HEK293 (cell line): ENCODE measurements around the gene IRX6.

Source experiments
- CTCF ChIA-PET: fragments of 350-600 bp; formaldehyde crosslinking; extraction: SDS; loops from one replicate; lab custom pipeline; 2021; ENCODE audit warnings: antibody characterized with exemption; lab: Yijun Ruan, JAX
- POLR2A ChIA-PET: fragments of 300-600 bp; formaldehyde crosslinking; extraction: SDS; loops from one replicate; lab custom pipeline; 2020; ENCODE audit warnings: antibody characterized with exemption, inconsistent platforms; lab: Yijun Ruan, JAX
- H3K27ac ChIP-seq: fragments of 200-500 bp; sonication (Bioruptor generic); 2 replicates; pipeline ENCODE4 v1.5.1; 2014; ENCODE audit warnings: low read depth, low read length, control low read depth, inconsistent platforms; ENCODE audit errors: extremely low read depth
- H3K36me3 ChIP-seq, 2 experiments: fragments of 200-500 bp in 1 of 2; sonication (Bioruptor generic) in 1 of 2; 1 replicate in 1 of 2; 2 replicates in 1 of 2; pipeline ENCODE4 v1.5.1; 2014 to 2017; ENCODE audit warnings: inconsistent platforms in 2 of 2, low read length in 2 of 2; ENCODE audit not compliant: control insufficient read depth in 2 of 2, insufficient read depth in 1 of 2
- H3K4me1 ChIP-seq: fragments of 200-500 bp; sonication (Bioruptor generic); 2 replicates; pipeline ENCODE4 v1.5.1; 2014; ENCODE audit warnings: mild to moderate bottlenecking, low read length, inconsistent platforms; ENCODE audit not compliant: control insufficient read depth, insufficient read depth
- H3K4me3 ChIP-seq: 2 replicates; pipeline ENCODE4 v1.5.1; 2011; ENCODE audit warnings: low read depth, mild to moderate bottlenecking, control low read depth, low read length, moderate library complexity
- H3K9me3 ChIP-seq: fragments of 200-500 bp; sonication (Bioruptor generic); 2 replicates; pipeline ENCODE4 v1.5.1; 2014; ENCODE audit warnings: low read depth, low read length, inconsistent platforms; ENCODE audit not compliant: control insufficient read depth, insufficient read depth
- FEZF1 ChIP-seq: fragments of 450-650 bp; formaldehyde crosslinking; IDR thresholded peaks from 2 replicates; pipeline ENCODE4 v1.5.1; 2016; ENCODE audit warnings: missing biosample characterization, missing genetic modification characterization
- OSR2 ChIP-seq: fragments of 450-650 bp; formaldehyde crosslinking; IDR thresholded peaks from 2 replicates; pipeline ENCODE4 v1.5.1; 2016; ENCODE audit warnings: missing biosample characterization, missing genetic modification characterization
- YY2 ChIP-seq: fragments of 450-650 bp; formaldehyde crosslinking; IDR thresholded peaks from 2 replicates; pipeline ENCODE4 v1.5.1; 2016; ENCODE audit warnings: missing biosample characterization, missing genetic modification characterization
- ZBTB21 ChIP-seq: fragments of 450-650 bp; formaldehyde crosslinking; IDR thresholded peaks from 2 replicates; pipeline ENCODE4 v1.5.1; 2017; ENCODE audit warnings: missing biosample characterization, missing genetic modification characterization
- ZBTB48 ChIP-seq: fragments of 450-650 bp; formaldehyde crosslinking; IDR thresholded peaks from 2 replicates; pipeline ENCODE4 v1.5.1; 2016; ENCODE audit warnings: missing biosample characterization, missing genetic modification characterization
- ZEB2 ChIP-seq: fragments of 450-650 bp; formaldehyde crosslinking; IDR thresholded peaks from 2 replicates; pipeline ENCODE4 v1.5.1; 2016; ENCODE audit warnings: missing biosample characterization, missing genetic modification characterization
- ZIC2 ChIP-seq: fragments of 450-650 bp; formaldehyde crosslinking; IDR thresholded peaks from 2 replicates; pipeline ENCODE4 v1.5.1; 2016; ENCODE audit warnings: missing biosample characterization, missing genetic modification characterization
- ZNF211 ChIP-seq: fragments of 450-650 bp; formaldehyde crosslinking; IDR thresholded peaks from 2 replicates; pipeline ENCODE4 v1.5.1; 2016; ENCODE audit warnings: low read depth, missing biosample characterization, missing genetic modification characterization
- ZNF221 ChIP-seq: fragments of 450-650 bp; formaldehyde crosslinking; IDR thresholded peaks from 2 replicates; pipeline ENCODE4 v1.5.1; 2017; ENCODE audit warnings: missing biosample characterization, missing genetic modification characterization, borderline replicate concordance
- ZNF266 ChIP-seq: fragments of 450-650 bp; formaldehyde crosslinking; IDR thresholded peaks from 2 replicates; pipeline ENCODE4 v1.5.1; 2016; ENCODE audit warnings: missing biosample characterization, missing genetic modification characterization, low read depth
- ZNF311 ChIP-seq: fragments of 450-650 bp; formaldehyde crosslinking; IDR thresholded peaks from 2 replicates; pipeline ENCODE4 v1.5.1; 2017; ENCODE audit warnings: missing biosample characterization, missing genetic modification characterization, borderline replicate concordance
- ZNF423 ChIP-seq: fragments of 450-650 bp; formaldehyde crosslinking; IDR thresholded peaks from 2 replicates; pipeline ENCODE4 v1.5.1; 2016; ENCODE audit warnings: missing biosample characterization, missing genetic modification characterization
- ZNF544 ChIP-seq: fragments of 450-650 bp; formaldehyde crosslinking; IDR thresholded peaks from 2 replicates; pipeline ENCODE4 v1.5.0; 2017; ENCODE audit warnings: missing biosample characterization, missing genetic modification characterization
- ZNF571 ChIP-seq: fragments of 450-650 bp; formaldehyde crosslinking; IDR thresholded peaks from 2 replicates; pipeline ENCODE4 v1.5.0; 2017; ENCODE audit warnings: missing biosample characterization, missing genetic modification characterization
- ZNF621 ChIP-seq: fragments of 450-650 bp; formaldehyde crosslinking; IDR thresholded peaks from 2 replicates; pipeline ENCODE4 v1.5.1; 2017; ENCODE audit warnings: missing biosample characterization, missing genetic modification characterization
- ZNF623 ChIP-seq: fragments of 450-650 bp; formaldehyde crosslinking; IDR thresholded peaks from 2 replicates; pipeline ENCODE4 v1.5.1; 2016; ENCODE audit warnings: missing biosample characterization, missing genetic modification characterization
- ZXDB ChIP-seq: fragments of 450-650 bp; formaldehyde crosslinking; IDR thresholded peaks from 2 replicates; pipeline ENCODE4 v1.5.1; 2016; ENCODE audit warnings: missing biosample characterization, missing genetic modification characterization
- TF ChIP-seq, protein P1 (sequence below): sonication (generic); formaldehyde crosslinking; IDR thresholded peaks from 2 replicates; pipeline ENCODE4 v1.8.1; 2022; ENCODE audit warnings: mild to moderate bottlenecking, moderate library complexity, missing genetic modification reagents
- TF ChIP-seq, protein P2 (sequence below): fragments of 450-650 bp; formaldehyde crosslinking; IDR thresholded peaks from 2 replicates; pipeline ENCODE4 v1.5.1; 2016; ENCODE audit warnings: missing biosample characterization, missing genetic modification characterization
- TF ChIP-seq, protein P3 (sequence below): fragments of 450-650 bp; formaldehyde crosslinking; IDR thresholded peaks from 2 replicates; pipeline ENCODE4 v1.5.1; 2016; ENCODE audit warnings: missing biosample characterization, missing genetic modification characterization
- TF ChIP-seq, protein P4 (sequence below): fragments of 450-650 bp; formaldehyde crosslinking; IDR thresholded peaks from 2 replicates; pipeline ENCODE4 v1.5.1; 2016; ENCODE audit warnings: missing biosample characterization, missing genetic modification characterization
- TF ChIP-seq, protein P5 (sequence below): fragments of 450-650 bp; formaldehyde crosslinking; IDR thresholded peaks from 2 replicates; pipeline ENCODE4 v1.5.1; 2017; ENCODE audit warnings: missing biosample characterization, missing genetic modification characterization

Gene IRX6

DNA sequence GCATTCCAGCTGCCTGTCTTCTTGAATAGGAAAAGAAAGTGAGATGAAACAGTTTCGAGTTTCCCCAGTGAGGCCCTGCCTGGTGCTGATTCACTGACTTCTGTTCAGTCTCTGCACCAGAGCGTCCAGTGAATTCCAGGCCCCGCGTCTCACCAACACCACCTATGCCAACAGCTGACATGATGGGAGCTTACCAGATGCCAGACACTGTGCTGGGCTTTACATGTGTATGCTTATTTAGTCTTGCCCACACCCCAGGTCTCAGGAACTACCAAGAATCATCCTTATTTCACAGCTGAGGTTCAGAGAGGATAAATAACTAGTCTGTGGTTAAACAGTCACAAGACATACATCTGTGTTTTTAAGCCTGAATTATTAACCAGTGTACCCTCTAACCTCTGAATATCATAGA is 29.1 kb upstream of the IRX6 start:
- H3K27ac ChIP-seq: no peak overlapping the region

DNA sequence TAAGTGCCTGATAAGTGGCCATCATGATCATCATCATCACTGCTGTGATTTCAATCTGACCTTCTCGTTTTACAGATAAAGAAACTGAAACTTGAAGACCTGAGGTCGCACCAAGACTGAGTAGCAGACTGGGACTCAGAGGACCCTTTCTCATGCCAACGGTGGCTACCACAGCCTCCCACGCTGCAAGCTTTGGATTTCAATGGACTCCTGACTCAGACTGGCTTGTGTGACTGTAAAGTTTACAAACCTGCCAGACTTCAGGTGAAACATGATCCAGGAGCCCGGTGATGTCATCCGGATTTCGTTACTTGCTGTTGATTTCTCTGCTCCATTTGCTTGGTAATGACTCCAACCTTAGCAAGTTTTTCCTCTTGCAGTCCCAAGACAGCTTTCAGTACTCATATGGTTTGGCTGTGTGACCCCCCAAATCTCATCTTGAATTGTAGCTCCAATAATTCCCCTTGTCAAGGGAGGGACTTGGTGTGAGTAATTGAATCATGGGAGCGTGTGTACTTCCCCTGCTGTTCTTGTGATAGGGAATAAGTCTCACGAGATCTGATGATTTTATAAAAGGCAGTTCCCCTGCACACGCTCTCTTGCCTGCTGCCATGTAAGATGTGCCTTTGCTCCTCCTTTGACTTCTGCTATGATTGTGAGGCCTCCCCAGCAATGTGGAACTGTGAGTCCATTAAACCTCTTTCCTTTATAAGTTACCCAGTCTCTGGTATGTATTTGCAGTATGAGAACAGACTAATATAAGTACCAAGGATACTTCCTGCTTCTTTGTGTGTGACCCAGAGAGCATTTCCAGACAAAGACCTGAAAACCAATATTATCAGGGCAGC is 26.7 kb upstream of the IRX6 start:
- no peak overlapping the region for H3K27ac ChIP-seq
- H3K4me1 ChIP-seq: 0 out of 2 replicates have a peak, but pooled peaks cover 3% of the 10 kb centered on the region
- no peaks in the 10 kb centered on the region for H3K9me3 ChIP-seq
- ChIA-PET POLR2A (interaction anchor here (0.8 kb wide), 1 partner anchor 33 kb away, joined by 3 read pairs; no protein-coding TSS in a partner anchor), CTCF (interaction anchor here (0.6 kb wide), 1 partner anchor 64 kb away, joined by 3 read pairs; no protein-coding TSS in a partner anchor)
- H3K4me3 ChIP-seq: no peak overlapping the region
- H3K36me3 ChIP-seq: no peaks in the 10 kb centered on the region
- TF ChIP-seq, protein P1, sequence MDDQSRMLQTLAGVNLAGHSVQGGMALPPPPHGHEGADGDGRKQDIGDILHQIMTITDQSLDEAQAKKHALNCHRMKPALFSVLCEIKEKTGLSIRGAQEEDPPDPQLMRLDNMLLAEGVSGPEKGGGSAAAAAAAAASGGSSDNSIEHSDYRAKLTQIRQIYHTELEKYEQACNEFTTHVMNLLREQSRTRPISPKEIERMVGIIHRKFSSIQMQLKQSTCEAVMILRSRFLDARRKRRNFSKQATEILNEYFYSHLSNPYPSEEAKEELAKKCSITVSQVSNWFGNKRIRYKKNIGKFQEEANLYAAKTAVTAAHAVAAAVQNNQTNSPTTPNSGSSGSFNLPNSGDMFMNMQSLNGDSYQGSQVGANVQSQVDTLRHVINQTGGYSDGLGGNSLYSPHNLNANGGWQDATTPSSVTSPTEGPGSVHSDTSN (CRISPR knock-in tag): no peak
- TF ChIP-seq ZNF266 (tag by site-specific recombination): no peak
- TF ChIP-seq, protein P2, sequence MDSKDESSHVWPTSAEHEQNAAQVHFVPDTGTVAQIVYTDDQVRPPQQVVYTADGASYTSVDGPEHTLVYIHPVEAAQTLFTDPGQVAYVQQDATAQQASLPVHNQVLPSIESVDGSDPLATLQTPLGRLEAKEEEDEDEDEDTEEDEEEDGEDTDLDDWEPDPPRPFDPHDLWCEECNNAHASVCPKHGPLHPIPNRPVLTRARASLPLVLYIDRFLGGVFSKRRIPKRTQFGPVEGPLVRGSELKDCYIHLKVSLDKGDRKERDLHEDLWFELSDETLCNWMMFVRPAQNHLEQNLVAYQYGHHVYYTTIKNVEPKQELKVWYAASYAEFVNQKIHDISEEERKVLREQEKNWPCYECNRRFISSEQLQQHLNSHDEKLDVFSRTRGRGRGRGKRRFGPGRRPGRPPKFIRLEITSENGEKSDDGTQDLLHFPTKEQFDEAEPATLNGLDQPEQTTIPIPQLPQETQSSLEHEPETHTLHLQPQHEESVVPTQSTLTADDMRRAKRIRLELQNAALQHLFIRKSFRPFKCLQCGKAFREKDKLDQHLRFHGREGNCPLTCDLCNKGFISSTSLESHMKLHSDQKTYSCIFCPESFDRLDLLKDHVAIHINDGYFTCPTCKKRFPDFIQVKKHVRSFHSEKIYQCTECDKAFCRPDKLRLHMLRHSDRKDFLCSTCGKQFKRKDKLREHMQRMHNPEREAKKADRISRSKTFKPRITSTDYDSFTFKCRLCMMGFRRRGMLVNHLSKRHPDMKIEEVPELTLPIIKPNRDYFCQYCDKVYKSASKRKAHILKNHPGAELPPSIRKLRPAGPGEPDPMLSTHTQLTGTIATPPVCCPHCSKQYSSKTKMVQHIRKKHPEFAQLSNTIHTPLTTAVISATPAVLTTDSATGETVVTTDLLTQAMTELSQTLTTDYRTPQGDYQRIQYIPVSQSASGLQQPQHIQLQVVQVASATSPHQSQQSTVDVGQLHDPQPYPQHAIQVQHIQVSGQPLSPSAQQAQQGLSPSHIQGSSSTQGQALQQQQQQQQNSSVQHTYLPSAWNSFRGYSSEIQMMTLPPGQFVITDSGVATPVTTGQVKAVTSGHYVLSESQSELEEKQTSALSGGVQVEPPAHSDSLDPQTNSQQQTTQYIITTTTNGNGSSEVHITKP (tag by site-specific recombination): peak; percentile 66
- peak; percentile 53; the same call in 1 of the 2 replicates for TF ChIP-seq OSR2 (tag by site-specific recombination)
- TF ChIP-seq ZNF423 (tag by site-specific recombination): no peak
- TF ChIP-seq ZBTB48 (tag by site-specific recombination): peak; percentile 41; the same call in 1 of the 2 replicates
- TF ChIP-seq ZEB2 (tag by site-specific recombination): 0 out of 2 replicates have a peak, but pooled peaks have one; percentile 20
- TF ChIP-seq, protein P3, sequence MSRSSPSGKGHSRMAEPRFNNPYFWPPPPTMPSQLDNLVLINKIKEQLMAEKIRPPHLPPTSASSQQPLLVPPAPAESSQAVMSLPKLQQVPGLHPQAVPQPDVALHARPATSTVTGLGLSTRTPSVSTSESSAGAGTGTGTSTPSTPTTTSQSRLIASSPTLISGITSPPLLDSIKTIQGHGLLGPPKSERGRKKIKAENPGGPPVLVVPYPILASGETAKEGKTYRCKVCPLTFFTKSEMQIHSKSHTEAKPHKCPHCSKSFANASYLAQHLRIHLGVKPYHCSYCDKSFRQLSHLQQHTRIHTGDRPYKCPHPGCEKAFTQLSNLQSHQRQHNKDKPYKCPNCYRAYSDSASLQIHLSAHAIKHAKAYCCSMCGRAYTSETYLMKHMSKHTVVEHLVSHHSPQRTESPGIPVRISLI (tag by site-specific recombination): no peak
- TF ChIP-seq YY2 (tag by site-specific recombination): no peak
- no peak for TF ChIP-seq ZNF544 (tag by site-specific recombination)
- peak; percentile 62 for TF ChIP-seq ZBTB21
- TF ChIP-seq ZNF211 (tag by site-specific recombination): no peak
- TF ChIP-seq ZNF621: no peak
- TF ChIP-seq ZXDB (tag by site-specific recombination): peak; percentile 44; the same call in 1 of the 2 replicates
- TF ChIP-seq ZIC2 (tag by site-specific recombination): no peak
- TF ChIP-seq FEZF1: peak; percentile 34; the same call in 1 of the 2 replicates
- no peak for TF ChIP-seq ZNF623 (tag by site-specific recombination)
- no peak for TF ChIP-seq ZNF311 (tag by site-specific recombination)
- no peak for TF ChIP-seq ZNF221
- TF ChIP-seq, protein P4, sequence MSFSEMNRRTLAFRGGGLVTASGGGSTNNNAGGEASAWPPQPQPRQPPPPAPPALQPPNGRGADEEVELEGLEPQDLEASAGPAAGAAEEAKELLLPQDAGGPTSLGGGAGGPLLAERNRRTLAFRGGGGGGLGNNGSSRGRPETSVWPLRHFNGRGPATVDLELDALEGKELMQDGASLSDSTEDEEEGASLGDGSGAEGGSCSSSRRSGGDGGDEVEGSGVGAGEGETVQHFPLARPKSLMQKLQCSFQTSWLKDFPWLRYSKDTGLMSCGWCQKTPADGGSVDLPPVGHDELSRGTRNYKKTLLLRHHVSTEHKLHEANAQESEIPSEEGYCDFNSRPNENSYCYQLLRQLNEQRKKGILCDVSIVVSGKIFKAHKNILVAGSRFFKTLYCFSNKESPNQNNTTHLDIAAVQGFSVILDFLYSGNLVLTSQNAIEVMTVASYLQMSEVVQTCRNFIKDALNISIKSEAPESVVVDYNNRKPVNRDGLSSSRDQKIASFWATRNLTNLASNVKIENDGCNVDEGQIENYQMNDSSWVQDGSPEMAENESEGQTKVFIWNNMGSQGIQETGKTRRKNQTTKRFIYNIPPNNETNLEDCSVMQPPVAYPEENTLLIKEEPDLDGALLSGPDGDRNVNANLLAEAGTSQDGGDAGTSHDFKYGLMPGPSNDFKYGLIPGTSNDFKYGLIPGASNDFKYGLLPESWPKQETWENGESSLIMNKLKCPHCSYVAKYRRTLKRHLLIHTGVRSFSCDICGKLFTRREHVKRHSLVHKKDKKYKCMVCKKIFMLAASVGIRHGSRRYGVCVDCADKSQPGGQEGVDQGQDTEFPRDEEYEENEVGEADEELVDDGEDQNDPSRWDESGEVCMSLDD (tag by site-specific recombination): no peak

More for the DNA sequence above, 29.1 kb upstream of the IRX6 start:
- CTCF ChIA-PET: interaction anchor here (0.5 to 1.3 kb wide), 4 partner anchors 37 to 916 kb away, joined by 3 to 4 read pairs (median 4); no protein-coding TSS in a partner anchor
- Histone ChIP-seq H3K36me3 (no peaks in the 10 kb centered on the region), H3K9me3 (no peaks in the 10 kb centered on the region)
- no peak for TF ChIP-seq ZNF571 (tag by site-specific recombination)
- TF ChIP-seq, protein P5, sequence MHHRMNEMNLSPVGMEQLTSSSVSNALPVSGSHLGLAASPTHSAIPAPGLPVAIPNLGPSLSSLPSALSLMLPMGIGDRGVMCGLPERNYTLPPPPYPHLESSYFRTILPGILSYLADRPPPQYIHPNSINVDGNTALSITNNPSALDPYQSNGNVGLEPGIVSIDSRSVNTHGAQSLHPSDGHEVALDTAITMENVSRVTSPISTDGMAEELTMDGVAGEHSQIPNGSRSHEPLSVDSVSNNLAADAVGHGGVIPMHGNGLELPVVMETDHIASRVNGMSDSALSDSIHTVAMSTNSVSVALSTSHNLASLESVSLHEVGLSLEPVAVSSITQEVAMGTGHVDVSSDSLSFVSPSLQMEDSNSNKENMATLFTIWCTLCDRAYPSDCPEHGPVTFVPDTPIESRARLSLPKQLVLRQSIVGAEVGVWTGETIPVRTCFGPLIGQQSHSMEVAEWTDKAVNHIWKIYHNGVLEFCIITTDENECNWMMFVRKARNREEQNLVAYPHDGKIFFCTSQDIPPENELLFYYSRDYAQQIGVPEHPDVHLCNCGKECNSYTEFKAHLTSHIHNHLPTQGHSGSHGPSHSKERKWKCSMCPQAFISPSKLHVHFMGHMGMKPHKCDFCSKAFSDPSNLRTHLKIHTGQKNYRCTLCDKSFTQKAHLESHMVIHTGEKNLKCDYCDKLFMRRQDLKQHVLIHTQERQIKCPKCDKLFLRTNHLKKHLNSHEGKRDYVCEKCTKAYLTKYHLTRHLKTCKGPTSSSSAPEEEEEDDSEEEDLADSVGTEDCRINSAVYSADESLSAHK (tag by site-specific recombination): peak; percentile 97
- TF ChIP-seq, all 188 proteins: peak for 1
- H3K4me1 ChIP-seq: 0 out of 2 replicates have a peak, but pooled peaks cover 3% of the 10 kb centered on the region
- no peak overlapping the region for H3K4me3 ChIP-seq
- POLR2A ChIA-PET: no interaction called here
